ENCODE data around the gene DACT3. TPM values are rescaled to one million over a fixed set of nuclear protein-coding genes. Genes with fewer than 3 reads are reported as not detected.

DACT3 gene
- total RNA-seq, 3 donors from 2014 or later, result 1.9 to 60.9 (median 3.4) TPM

DNA sequence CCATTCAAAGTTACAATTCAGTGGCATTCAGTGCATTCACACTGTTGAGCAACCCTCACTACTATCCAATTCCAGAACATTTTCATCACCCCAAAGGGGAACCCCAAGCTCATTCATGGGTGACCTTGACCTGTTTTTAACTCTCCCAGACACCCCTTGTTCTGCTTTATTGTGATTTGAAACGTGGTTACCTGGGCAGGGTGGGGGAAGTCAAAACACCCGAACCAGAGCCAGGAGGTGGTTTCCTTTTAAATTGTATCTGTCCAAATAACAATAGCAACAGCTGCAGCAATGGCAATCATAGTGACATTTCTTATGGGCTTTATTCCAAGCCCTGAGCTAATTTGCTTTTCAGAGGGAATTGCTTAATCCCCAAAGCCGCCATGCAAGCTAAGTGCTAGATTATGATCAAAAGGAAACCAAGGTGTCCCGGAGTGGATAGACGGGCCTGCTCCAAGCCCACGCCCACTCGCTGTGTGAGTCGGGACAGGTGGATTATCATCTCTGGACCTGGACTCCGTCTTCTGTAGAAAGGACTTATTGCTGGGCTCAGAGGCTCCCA, 42.2 kb downstream of the DACT3 start:
- peak; percentile 9 for ATAC-seq
- H3K4me1 ChIP-seq (ENCODE audit: low read depth), result peaks cover 7% of the 10 kb centered on the region

DNA sequence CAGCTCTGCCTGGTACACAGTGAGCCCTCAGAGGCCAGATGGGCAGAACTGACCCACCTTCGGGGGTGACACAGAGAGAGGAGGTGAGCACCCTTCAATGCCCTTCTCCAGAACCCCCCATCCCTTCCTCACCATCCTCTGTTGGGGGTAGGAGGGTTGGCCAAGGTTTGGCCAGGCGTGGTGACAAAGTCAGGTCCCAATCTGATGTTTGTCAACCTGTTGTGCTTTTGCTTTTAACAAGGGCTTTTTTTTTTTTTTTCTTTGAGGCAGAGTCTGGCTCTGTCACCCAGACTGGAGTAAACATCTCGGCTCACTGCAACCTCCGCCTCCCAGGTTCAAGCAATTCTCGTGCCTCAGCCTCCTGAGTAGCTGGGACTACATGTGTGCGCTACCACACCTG, 43.4 kb downstream of the DACT3 start:
- H3K4me3 ChIP-seq, result no peak overlapping the region
- no peaks in the 10 kb centered on the region for H3K36me3 ChIP-seq (ENCODE audit: low read depth)
- no peaks in the 10 kb centered on the region for H3K9me3 ChIP-seq
- DNase-seq (no peak), ATAC-seq (no peak)
- TF ChIP-seq CTCF (IDR thresholded peaks at IDR 0.05), result no peak
- intact Hi-C loops (cut with DNase I, micrococcal nuclease), result loop anchor here in 1 of 2 donors (5.0 kb wide), 1 partner anchor 45 kb away; the partner anchor contains the start of gene DACT3
- H3K4me1 ChIP-seq (ENCODE audit: low read depth), result peaks cover 7% of the 10 kb centered on the region

More for the DNA sequence above, 42.2 kb downstream of the DACT3 start:
- DNase-seq, result no peak
- no peaks in the 10 kb centered on the region for H3K9me3 ChIP-seq
- H3K36me3 ChIP-seq (ENCODE audit: low read depth), result no peaks in the 10 kb centered on the region
- no peak for TF ChIP-seq CTCF (IDR thresholded peaks at IDR 0.05)
- intact Hi-C loops (cut with DNase I, micrococcal nuclease), result loop anchor here in 1 of 2 donors (5.0 kb wide), 1 partner anchor 44 kb away; the partner anchor contains the start of gene DACT3
- no peak overlapping the region for H3K4me3 ChIP-seq

GRCh38 chr19:46616631-46617322, 44.2 kb downstream of the DACT3 start:
- Histone ChIP-seq H3K9me3 (no peaks in the 10 kb centered on the region), H3K36me3 (ENCODE audit: low read depth) (no peaks in the 10 kb centered on the region), H3K4me3 (no peak overlapping the region), H3K4me1 (ENCODE audit: low read depth) (peaks cover 7% of the 10 kb centered on the region)
- peak; percentile 70 for ATAC-seq
- DNase-seq, result peak in 2 of 3 donors; percentile 65 to 79
- TF ChIP-seq CTCF (IDR thresholded peaks at IDR 0.05), result peak; percentile 8
- intact Hi-C loops (cut with DNase I, micrococcal nuclease), result loop anchor here in 1 of 2 donors (5.0 kb wide), 1 partner anchor 46 kb away; the partner anchor contains the start of gene DACT3

GRCh38 chr19:46615966-46616365, 45.0 kb downstream of the DACT3 start:
- intact Hi-C loops (cut with DNase I, micrococcal nuclease), result loop anchor here (2.0 to 5.0 kb wide), 2 partner anchors 45 to 46 kb away; partner anchors contain the start of gene DACT3 (in 2 of the 2)
- Histone ChIP-seq H3K4me3 (no peak overlapping the region), H3K9me3 (no peaks in the 10 kb centered on the region), H3K36me3 (ENCODE audit: low read depth) (no peaks in the 10 kb centered on the region), H3K4me1 (ENCODE audit: low read depth) (peaks cover 7% of the 10 kb centered on the region)
- TF ChIP-seq CTCF (IDR thresholded peaks at IDR 0.05), result no peak
- ATAC-seq (no peak), DNase-seq (peak in 1 of 3 donors; percentile 7)

DNA sequence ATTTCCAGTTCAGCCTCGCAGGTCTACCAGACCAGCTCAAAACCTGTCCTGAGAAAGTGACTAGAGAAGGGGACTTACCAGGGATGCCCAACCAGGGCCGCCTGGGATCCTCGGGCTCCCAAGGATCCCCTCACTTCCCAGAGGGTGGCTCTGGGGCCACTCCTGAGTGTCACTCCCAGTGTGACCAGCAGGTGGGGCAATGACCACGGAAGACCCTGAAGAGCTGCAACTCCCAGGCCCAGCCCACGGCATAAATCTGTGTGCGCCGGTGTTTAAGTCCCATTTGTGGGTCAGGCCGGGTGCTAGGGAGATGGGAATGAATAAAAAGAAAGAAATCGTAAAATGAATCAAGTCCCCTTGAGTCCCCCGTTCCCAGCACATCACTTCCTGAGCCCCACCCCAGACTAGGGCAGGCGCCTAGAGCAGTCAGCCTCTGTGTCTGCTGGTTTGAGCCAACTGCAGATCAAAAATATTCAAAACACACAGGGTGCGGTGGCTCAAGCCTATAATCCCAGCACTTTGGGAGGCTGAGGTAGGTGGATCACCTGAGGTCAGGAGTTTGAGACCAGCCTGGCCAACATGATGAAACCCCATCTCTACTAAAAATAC, 46.8 kb downstream of the DACT3 start:
- intact Hi-C loops (cut with DNase I, micrococcal nuclease), result loop anchor here in 1 of 2 donors (2.0 kb wide), 1 partner anchor 47 kb away; the partner anchor contains the start of gene DACT3
- H3K36me3 ChIP-seq (ENCODE audit: low read depth), result peaks cover 6% of the 10 kb centered on the region
- peaks cover 7% of the 10 kb centered on the region for H3K4me1 ChIP-seq (ENCODE audit: low read depth)
- DNase-seq (peak; percentile 81 to 92 (median 89)), ATAC-seq (peak; percentile 82)
- peak; percentile 77 for TF ChIP-seq CTCF (IDR thresholded peaks at IDR 0.05)
- H3K9me3 ChIP-seq, result no peaks in the 10 kb centered on the region
- H3K4me3 ChIP-seq, result no peak overlapping the region
